Activated T-helper 9 cell treated with anti-CD3 and anti-CD28 coated beads, Interleukin-2, amount 50 U/mL, for 16 hours (primary cell): ENCODE measurements around the gene FOXL2.
"Not testable (repeated sequence)": the region's sequence is repeated elsewhere in the genome, so short reads cannot be mapped to it uniquely, and the experiment has no call there.

Experiments
- DNase-seq: peaks from one replicate; pipeline ENCODE4 v3.0.0-alpha.2; 2020; ENCODE audit warnings: low read depth

The FOXL2 gene

DNA sequence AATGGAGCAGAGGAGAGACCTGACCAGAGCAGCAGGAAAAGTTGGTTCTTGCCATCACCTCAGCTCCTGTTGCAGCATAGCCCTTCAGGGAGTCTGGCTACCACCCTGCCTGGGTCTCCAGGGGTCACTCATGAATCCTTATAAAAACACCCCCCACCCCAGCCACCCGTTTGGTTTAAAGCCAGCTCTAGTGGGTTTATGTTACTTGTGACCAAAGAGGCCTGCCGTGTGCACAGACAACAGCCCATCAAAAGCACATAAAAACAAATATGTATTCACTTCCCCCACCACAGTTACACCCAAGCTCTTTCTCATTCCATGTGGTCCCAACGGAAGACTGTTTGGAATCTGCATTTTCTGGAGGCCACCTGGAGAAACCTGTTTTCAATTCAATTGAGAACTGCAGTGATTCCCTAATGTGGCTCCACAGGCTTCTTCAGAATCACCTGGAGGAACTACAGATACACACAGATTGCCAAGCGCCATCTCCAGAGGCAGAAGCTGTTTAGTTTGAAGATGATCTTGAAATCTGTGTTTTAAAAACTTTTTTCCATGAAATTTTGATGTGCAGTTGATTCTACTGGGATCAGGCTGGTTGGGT lies 13.8 kb downstream of the FOXL2 start:
- DNase-seq = no peak

DNA sequence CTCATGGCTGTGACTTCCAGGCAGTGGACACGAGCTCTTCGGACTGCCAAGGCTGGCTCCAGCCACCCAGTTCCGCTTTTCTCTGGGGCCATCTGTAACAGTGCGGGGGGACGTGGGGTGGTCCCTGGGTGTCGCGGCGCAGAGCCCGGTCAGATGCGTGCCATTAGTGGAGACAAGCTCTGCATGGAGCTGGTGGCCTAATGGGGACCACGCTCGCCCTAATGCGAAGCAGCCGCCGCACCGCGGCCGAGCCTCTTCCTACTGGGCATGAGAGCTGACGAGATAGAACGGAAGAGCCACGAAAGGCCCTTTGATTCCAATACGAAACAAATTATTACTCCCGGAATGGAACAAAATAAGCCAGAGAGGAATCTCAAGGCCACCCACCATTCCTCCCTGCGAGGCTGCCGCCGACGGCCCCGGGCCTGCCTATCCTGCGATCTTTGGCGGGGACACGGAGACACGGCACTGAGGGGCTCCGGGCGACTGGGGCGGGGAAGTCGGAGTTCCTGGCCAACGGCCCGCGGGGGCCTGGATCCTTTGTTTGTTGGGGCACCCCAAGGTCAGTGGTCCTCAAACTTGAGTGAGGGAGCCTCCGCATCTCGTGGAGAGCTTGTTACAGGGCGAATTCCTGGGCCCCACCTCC lies 18.1 kb downstream of the FOXL2 start:
- no peak for DNase-seq

DNA sequence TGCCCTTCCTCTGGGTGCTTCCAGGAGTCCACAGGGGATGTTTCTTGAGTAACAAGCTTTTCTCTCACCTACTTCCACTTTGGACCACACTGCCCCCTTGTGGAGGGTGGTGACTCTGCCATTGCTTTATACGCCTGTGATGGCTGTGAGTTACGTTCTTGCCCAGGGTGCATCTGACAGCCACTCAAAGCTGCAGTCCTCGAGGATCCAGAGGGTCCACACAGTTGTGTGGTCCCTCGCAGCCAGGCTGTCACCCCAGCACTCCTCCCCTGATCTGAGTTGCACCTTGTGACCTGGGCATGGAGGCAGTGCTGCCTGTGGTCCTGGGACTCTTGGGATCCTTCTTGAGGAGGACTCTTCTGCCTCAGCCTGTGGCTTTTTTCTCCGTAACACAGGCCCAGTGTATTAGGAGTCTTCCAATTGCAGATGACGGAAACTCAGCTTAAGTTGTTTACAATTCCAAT lies 23.4 kb downstream of the FOXL2 start:
- DNase-seq = peak; percentile 71

DNA sequence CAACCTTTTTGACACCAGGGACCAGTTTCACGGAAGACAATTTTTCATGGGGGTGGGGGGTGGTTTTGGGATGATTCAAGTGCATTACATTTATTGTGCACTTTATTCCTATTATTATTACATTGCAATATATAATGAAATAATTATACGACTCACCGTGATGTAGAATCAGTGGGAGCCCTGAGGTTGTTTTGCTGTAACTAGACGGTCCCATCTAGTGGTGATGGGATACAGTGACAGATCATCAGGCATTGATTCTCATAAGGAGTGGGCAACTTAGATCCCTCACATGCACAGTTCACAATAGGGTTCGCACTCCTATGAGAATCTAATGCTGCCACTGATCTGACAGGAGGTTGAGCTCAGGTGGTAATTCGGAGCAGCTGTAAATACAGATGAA lies 24.5 kb downstream of the FOXL2 start:
- DNase-seq = not testable (repeated sequence)

DNA sequence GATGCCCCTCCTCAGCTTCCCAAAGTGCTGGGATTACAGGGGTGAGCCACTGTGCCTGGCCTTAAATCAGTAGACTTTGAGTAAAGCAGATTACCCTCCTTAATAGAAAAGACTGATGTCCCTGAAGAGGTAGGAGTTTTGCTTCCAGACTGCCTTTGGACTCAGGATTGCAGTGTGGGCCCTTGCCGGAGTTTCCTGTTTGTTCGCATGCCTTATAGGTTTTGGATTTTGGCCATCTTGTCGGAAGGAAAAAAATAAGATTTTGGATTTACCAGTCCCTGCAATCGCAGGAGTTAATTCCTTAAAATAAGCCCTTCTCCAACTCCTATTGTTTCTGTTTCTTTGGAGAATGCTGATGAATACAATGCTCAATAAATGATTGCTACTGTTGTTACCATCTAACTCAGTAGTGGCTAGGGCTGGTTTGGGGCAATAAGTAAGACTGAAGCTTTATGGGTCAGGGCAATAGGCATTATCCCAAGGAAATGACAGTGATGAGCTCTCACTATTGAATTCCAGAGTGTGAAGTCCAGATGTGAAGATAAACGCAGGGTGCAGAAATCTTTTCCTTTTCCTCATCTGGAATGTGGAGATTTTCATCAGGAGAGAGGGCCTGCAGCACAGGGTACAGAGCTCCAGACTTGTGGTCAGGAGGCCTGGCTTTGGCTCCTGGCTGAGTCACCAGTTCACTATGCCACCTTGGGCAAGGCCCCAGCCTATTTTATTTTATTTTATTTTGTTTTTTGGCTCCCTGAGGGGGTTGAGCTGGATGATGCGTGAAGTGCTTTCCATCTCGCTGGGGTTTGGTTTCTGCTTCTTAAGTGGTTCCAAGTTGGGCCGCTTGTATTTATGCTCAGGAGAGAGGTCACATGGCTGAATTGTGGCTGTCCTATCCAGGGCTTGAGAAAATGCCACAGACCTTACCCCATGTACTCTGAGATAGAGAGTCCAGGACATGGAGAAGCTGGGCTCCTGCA lies 25.3 kb downstream of the FOXL2 start:
- DNase-seq = no peak

DNA sequence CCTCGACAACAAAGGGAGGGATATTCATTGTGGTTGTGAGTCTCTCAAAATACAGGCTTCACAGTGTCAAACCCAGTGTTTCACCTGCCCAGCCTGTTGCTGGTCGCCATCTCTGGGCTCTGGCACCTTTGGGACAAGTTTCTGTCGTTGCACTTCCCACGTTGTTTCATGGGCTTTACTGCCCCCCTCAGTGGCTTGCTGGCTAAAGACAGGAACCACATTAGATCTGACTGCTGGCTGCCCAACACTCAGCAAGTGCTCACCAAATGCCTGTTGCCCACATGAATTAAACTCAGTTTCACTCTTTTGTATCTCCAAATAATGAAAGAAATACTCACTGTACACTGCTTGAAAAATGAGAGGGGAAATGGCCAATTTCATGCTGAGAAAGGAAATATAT lies 27.6 kb downstream of the FOXL2 start:
- DNase-seq = no peak

DNA sequence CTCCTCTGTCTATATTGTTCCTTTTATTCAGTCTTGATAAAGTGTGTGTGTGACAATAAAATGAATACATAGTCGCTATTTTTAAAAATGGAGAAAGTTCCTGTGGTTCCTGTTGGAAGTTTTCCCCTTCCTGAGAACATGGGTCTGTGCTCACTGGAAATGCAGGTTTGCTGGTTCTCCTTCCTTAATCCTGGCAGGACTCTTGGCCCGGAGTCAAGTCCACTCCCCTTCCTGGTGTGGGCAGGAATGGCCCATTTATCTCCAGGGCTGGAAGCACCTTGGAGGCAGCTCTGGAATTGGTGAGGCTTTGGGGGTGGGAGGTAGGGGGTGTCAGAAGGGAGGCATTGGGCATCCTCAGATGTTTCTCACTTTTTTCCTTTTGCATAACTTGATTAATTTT lies 30.1 kb downstream of the FOXL2 start:
- DNase-seq = no peak

DNA sequence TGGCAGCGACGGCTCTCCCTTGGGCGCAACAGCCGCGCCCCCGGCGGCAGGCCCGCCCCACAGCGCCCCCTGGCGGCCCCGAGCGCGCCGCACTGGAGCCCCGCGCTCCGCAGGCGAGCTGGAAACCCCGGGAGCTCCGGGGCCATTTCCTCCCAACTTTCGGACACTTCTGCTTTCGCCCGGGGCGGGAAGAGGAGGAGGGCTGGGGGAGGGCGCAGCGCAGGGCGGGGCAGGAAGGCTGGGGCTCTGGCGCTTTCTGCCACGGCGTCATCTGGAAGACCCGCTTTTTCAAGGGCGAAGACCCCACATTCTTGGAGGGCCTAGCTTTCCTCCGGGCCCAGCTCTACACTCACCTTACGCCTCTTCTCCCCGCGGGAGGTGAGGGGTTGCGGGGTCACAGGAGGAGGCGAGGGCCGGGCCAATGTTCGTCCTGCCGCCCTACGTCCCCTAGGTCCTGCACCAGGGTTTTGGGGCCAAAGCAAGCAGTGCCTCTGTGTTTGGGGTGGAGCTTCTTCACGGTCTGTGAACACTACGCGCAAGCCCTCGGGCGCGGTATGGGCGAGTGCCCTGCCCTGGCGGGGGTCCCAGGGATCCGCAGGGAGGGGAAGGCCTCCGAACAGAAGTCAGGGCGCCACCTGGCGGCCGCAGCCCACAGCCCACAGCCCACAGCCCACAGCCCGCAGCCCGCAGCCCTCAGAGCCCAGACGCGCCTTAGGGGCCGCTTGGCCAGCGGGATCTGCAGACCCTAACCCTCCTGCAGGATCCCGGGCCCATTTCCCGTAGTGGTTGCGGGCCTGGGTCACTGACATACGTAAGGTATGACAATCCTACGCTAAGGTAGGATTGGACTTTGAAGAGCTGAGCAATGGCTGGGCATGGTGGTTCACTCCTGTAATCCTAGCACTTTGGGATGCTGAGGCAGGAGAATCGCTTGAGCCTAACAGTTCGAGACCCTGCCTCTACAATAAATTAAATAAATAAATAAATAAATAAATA lies 31.1 kb downstream of the FOXL2 start:
- peak; percentile 69 for DNase-seq

DNA sequence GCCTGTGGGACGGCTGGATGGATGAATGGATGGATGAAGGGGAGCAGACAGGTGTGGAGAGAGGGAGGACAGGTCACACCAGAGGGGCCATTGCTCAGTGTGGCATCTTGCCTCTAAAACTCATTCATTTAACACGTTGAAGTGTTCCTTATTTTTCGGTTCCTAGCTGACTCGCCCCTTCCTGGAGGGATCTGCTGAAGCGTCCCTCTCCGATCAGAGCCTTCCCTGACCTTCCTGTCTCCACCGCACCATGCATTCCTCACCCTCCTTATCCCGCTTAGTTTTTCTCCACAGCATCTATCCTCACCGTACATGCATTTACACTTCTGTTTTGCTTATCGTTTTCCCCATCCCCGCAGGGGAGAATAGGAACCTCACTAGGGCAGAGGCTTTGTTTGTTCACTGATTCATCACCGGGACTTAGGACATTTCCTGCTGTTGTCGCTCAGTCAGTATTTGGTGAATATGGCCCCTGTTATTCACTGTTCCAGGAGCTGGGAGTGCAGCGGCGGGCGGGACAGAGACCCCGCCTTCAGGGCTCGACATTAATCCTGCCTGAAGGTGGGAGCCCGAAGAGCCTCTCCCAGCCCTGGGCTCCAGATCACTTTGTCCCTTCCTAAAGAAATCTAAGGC lies 32.0 kb downstream of the FOXL2 start:
- no peak for DNase-seq

DNA sequence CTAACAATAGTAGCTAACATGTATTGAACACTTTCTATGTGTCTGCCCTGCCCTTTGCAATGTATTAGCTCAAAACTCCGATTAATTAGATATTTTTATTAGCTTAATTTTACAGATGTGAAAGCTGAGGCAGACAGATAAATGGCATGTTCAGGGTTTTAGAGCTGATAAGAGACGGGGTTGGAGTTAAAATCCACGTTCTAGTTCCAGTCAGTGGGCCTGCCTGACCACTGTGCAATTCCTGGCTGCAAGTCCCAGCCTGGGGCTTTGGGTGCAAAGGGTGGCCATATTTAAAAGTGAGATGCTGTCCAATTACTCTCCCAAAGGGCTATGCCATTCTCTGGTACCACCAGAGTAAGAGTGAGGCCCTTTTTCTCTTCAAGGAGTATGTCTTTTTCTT lies 33.2 kb downstream of the FOXL2 start:
- DNase-seq = no peak

DNA sequence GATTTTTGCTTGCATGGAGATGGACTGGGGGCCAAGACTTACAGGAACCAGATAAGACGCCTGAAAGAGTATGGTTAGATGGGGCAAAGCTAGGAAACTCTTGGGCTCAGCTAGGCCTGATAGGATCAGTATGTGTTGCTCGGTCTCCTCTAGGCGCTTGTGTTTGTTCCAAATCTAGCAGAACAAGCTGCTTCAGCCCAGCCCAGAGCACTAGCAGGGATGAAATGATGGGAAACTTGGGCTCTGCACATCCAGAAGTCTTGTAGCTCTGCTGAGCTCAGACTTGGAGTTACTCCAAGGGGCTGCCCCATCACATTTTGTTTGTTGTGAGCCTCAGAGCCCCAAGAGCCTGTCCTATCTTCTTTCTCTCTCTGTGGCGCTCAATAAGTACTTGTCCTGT lies 34.7 kb downstream of the FOXL2 start:
- no peak for DNase-seq

DNA sequence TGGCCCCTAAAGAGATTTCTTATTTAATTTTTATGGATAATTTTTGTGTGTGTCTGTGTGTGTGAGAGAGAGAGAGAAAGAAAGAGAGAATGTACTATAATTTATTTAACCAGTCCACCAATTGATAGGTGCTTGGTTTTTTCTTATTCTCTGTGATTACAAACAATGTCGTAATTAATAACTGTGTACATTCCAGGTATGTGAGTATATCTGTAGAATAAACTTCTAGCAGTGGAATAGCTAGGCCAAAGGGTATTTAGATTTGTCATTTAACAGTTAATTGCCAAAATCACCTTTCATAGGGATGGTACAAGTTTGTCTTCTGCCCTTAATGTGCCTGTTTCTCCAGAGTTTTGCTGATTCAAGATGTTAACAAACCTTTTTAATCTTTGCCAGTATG lies 35.3 kb downstream of the FOXL2 start:
- no peak for DNase-seq

DNA sequence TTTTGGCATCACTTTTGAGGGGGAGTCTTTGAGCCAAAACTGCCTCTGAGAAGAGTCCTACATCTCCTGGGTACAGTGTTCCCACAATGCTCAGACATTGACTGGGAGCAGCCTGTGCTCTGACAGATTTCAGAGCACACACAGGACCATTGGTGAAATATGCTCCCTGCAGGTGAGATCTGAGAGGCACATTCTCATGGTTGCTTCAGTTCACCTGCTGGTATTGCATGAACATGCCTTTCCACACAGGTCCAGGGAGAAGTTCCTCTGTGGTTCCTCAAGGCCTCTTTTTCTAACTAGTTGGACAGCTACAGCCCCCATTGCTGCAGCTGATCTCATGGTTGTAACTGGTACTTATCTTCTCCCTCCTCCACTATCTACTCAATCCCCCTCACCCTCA lies 37.0 kb downstream of the FOXL2 start:
- DNase-seq = no peak

DNA sequence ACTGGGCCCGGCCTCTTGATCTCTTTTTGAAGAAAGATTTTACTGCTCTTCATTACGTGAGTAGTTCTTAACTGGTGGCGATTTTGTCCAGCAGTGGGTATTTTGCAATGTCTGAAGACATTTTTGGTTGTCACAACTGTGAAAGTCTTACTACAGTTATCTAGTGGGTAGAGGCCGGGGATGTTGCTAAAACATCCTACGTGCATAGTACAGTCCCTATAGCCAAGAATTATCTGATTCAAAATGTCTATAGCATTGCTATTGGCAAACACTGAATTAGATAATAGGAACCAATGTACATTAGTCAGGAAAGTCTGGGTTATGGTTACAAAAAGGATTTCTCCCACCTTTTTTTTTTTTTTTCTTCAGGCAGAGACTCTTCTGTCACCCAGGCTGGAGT lies 38.1 kb downstream of the FOXL2 start:
- no peak for DNase-seq

DNA sequence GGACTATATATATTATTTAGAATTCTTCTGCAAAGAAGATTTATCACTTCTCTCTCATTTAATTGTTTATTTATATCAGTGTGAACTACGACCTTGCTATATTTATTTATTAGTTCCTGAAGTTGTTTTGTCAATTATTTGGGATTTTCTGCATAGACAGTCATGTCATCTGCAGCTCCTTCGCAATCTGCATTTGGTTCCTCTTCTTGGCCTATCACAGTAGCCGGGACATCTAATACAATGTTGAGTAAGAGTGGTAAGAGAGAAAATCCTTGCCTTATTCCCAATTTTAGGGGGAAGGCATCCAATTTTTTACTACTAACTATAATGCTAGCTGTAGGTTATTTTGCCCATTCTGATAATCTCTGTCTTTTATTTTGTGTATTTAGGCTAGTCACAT lies 39.4 kb downstream of the FOXL2 start:
- no peak for DNase-seq

DNA sequence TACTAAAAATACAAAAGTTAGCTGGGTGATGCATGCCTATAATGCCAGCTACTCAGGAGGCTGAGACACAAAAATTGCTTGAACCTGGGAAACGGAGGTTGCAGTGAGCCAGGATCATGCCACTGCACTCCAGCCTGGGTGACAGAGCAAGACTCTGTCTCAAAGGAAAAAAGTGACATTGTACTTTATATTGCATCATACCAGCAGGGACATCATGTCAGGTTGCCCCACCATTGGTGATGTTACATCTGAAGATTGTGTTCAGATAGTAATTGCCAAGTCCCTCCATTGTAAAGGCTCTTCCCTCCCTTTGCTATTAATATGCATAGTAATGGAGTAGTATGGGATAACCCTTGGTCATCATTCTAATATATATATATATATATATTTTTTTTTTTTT lies 44.8 kb downstream of the FOXL2 start:
- no peak for DNase-seq

DNA sequence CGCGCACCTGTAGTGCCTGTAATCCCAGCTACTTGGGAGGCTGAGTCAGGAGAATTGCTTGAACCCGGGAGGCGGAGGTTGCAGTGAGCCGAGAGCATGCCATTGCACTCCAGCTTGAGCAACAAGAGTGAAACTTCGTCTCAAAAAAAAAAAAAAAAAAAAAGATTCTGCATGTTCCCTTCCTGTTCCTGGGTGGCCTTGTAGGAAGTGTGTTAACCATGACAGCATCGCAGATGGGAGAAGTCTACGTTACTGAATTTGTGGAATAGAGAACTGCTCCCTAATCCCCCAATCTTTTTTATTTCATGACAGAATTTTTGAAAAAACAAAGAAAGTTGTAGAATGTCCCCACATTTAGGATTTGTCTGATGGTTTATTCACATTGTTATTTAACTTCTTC lies 45.4 kb downstream of the FOXL2 start:
- DNase-seq = no peak

DNA sequence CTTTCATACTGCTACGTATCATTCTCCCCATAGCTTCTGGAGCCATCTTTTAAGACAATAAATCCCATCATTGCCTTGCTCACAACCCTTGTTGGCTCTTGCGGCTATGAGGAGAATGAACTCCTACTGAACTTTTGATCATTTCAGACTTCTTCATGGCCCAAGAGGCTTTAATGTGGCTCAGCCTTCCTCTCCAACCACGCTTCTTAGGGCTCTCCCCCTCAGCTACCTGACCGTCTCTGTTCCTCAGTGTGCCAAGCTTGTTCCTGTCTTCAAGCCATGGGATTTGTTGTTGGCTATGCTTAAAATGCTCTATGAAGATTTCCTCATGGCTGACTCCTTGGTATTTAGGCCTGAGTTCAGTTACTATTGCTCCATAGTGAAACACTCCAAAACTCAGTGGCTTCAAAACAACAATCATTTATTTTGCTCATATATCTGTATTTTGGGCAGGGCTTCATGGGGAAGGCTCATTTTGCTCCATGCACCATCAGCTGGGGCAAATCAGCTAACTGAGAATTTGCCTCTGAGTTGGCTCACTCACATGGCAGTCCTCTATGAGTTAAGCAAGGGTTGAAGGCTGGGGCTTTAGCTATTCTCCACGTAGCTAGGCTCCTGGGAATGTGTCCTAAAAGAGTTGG lies 47.5 kb downstream of the FOXL2 start:
- DNase-seq = no peak

DNA sequence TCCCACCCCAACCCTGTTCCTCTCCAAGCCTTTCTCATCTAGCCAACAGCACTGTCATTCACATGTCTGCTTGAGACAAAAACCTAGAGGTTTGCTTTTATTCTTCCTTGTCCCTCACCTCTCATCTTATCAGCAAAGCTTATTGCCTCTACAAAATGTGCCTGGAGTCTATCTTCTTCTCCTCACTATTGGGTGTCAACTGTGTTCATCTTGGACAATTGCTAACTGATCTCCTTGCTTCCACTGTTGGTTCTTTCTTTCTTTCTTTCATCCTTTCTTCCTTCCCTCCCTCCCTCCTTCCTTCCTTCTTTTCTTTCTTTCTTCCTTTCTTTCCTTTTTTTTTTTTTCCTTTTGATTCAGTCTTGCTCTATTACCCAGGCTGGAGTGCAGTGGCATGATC lies 48.2 kb downstream of the FOXL2 start:
- no peak for DNase-seq

DNA sequence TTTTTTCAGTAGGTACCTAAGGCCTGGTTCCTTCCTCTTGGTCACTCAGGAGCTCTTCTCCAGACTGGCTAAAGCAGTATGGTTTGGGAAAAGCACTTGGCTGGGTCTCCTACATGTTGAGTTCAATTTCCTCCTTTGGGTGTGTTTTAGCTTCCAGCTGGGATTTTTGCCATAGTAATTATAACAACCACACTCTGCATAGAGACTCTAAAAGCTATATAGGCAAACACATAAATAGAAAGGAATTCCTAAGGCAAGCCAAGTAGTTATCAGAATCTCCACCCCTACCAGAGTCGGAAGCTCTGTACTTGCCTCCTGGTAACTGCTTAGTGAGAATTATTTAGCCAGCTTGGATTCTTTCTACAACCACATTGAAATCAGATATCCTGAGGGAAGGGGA lies 48.6 kb downstream of the FOXL2 start:
- DNase-seq = no peak
